ENCODE results near the gene CDC73.
"Not testable (repeated sequence)": the region's sequence is repeated elsewhere in the genome, so short reads cannot be mapped to it uniquely, and the experiment has no call there.

CDC73 gene

DNA sequence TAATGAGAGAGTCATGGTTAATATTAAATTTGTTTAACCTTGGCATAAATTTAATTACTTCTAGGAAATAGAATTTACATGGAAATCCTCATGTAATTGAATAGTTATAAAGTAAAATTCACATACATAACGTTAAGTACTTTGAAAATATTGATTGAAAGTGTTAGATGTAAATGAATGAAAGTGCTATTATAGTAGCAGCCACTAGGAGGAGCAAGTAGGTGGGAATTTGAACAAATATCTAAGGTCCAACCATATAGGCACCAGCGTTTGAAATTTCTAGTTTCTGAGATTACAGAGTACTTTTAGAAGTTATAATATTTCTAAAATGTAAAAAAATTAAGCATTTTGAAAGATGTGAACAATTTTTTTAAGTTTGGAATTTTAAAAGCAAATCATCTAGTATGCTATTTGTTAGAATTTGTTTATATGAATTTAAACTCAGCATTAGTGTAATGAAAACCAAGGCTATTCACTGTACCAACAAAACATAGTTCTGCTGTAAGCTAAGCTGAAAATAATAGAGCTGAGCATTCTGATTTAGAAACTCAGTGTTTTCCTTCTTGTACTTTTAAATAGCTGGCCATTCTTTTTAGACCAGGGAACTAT, 61.3 kb downstream of the CDC73 start:
- DNase-seq: no peak

DNA sequence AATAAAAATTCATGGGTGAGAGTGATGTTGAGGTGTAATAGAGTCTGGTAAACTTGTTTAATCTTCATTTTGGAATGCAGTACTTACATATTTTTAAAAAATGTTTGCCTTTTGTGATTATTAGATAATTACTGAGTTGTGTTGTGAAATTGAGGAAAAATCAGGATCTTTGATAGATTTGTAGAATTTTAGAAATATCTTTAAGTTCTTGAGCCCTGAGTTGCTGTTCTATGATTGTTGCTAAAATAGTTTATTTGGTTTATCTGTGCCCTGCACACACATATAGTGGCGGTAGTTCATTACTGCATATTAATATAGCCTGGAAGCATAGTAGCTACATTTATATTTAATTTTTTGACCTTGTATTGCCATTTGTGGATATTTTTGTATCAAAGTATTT, 62.9 kb downstream of the CDC73 start:
- DNase-seq: no peak

DNA sequence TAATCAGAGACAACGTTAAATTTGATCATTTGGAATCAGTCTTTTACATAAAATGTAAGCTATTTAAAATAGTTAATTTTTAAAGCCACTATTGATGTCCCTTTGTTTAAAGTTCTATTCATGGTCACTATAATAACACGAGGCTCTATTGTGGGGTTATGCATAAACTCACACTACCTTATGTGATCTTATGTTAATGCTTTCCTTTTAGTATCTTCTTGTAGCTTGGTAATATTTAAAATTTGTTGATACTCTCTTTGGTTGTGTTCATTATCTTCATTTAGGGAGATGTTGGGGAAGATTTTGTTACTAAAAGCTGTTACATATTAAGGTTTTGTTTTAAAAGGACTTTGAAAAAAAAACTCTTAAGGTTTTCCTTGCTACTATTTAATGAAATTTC, 63.4 kb downstream of the CDC73 start:
- DNase-seq: no peak

DNA sequence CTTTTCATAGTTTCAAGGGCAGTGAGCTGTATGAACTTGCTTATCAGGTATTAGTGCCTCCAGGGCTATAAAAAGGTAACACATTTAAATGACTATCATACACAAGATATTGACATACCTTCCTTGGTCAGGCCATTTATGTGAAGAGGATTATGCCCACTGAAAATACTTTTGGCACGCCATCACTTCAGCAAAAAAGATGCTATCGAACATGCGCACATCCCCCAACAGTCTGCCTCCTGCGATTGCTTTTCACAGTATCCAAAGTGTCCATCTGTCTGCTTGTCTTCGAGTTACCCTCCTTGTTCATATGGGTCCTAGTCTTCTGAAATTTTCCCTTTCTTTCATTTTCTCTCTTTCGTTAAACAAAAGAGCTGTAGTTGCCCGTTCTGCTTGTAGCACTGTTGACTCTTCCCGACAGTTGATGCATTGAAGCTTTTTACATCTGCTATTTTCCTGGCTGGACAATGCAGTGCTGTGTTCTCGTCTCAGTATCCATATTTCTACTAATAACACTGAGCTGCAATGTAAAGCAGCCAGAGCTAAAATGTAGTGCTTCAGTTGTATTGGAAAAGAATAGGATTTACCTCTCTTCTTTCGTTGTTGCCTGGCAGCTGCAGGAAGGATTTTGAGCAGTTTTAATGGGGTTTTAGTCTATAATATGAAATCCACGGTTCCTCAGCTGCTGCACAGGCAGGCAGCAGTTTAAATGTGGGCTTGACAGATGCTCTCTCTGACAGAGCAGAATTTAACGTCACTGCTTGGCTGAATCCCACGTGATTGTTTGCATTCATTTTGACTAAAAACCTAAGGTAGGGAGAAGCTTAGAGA, 64.3 kb downstream of the CDC73 start, which contains the start of gene B3GALT2:
Gene B3GALT2 (minus strand): TSS at position 713 of the 831 bp plus-strand sequence. CDS start 5,051 bp downstream, outside the sequence.
- DNase-seq: no peak

DNA sequence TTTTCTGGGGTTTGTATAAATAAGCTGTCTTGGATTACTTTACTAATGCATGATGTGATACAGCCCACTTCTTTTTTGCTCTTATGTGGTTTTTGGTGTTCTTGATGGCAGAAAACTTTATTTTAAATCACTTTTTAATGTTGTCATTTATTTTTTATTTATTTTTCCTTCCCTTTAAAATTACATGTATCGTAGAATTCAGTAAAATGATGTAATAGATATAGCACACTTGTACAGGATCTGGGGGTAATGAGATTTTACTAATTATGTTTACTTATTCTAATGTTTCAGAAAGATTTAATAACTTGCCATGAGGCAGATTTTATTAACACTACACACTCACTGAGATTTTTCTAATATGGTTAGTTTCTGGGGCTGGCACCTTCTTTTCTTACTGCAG, 65.3 kb downstream of the CDC73 start:
- DNase-seq: no peak

DNA sequence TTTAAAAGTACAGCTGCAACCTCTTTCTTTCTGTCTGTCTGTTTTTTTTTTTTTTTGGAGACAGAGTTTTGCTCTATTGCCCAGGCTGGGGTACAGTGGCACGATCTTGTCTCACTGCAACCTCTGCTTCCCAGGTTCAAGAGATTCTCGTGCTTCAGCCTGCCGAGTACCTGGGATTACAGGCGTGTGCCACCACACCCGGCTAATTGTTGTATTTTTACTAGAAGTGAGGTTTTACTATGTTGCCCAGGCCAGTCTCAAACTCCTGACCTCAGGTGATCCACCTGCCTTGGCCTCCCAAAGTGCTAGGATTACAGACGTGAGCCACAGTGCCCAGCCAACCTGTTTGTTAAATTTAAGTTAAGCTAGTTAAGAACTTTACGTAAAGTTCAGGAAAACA, 67.1 kb downstream of the CDC73 start:
- DNase-seq: not testable (repeated sequence)

DNA sequence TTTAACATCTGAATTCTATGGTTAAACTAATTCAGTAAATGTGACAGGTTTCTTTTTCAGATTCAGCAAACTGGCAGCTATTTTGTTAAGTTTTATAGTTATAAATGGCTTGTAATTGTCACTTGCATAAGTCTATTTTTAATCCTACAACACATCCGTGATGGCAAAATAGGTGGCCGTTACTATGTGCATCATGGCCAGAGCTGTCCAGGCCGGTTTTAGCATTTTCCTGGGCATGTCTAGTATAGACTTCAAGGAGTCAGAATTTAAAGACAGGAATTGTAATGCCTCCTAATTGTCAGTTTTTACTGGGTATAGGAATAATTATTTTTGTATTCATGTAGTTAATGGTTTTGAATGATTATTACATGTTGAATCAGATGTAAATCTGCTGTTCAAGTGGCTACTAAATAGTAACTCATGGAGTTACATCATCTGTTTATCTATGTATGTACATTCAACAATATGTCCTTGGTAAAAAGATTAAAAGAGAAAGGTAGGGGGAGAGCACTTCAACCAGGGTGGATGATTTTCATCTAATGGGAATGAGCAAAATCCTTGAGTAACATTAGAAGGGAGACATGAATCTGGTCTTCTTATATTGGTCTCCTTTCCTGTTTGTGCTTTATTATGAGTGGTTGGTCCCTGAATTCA, 67.7 kb downstream of the CDC73 start:
- no peak for DNase-seq

DNA sequence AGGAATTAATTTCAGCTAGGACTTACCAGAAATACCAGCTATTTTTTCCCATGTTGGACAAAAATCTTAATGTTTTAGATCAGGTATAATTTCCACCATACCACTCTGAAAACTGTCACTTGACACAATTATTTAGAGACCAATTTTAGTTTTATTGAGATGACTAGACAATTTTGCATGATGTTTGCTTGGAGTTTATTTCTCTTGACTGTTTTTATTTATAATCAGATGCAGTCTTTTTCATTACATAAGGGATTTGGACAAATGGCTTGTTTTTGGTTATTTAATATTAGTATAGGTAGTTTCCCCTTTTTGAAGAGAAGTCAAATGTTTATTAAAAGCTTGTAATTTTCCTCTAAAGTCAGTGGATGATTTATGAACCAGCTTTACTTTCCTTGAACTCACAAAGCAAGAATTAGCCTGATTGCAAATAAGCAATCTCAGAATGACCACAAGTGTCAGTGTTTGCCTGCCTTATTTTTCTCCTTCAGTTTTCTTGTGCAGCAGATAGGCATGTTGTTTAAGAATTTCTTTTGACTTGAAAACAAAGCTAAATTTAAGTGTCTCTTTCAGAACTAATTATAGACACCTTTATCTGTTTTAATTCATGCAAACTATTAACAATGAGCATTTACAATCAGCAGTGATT, 68.4 kb downstream of the CDC73 start:
- no peak for DNase-seq

DNA sequence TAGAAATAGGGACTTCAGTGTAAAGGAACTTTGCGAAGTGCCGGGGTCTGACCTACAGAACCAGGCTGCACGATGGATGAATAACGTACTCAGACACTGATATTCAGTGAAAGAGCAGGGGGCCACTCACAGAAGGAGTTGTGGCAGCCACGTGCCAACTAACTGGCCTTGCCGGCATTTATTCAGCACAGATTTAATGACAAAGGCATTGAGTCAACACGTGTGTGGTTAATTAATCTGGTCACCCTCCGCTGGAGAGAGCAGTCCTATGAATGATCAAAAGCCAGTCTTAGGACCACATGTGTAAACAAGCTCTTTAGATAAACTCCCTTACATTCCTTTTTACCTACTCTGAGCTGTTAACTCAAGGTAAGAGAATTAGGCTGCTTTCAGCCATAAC, 70.8 kb downstream of the CDC73 start:
- no peak for DNase-seq

DNA sequence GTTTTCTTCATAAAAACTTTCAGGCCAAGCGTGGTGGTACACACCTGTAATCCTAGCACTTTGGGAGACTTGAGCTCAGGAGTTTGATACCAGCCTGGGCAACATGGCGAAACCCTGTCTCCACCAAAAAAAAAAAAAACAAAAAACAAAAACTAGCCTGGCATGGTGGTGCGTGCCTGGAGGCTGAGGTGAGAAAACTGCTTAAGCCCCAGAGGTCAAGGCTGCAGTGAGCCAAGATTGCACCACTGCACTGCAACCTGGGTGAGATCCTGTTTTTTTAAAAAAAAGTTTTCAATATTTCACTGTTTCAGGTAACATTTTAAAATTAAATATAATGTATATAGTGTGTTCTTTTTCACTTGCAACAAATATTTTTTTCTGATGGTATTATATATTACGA, 78.1 kb downstream of the CDC73 start:
- no peak for DNase-seq

DNA sequence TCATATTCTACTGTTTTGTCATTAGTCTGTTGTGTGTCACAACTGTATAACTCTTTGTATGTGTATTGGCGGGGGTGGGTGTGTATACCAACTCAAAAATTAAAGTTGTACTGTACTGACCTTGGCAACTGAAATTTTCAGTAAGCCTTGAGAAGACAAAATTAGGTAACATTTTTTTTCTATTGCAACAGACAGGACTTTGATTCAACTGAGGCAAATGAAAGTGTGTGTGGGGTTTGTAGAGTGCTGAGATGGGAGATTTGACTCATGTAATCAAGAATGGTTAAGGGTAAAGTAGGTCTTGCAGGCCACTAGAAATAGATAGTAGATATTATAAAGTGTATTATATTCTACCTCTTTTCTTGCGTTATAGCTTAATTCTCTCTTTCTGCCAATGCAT, 79.2 kb downstream of the CDC73 start:
- DNase-seq: no peak

DNA sequence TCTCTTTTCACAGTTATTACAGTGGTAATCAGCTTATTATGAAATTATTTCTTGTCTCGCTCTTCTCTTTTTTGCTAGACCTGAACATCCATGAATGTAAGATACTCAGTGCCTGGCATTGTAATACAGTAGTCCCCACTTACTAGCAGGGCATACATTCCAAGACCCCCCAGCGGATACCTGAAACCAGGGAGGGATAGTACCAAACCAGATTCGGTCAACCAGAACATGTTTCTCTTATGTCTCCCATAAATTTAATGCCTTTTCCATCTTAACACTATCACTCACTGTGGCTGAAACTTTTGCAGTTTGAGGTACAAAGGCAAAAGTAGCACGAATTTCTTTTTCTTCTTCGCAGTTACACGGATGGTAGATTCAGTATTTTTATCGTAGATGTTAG, 89.2 kb downstream of the CDC73 start:
- DNase-seq: no peak

DNA sequence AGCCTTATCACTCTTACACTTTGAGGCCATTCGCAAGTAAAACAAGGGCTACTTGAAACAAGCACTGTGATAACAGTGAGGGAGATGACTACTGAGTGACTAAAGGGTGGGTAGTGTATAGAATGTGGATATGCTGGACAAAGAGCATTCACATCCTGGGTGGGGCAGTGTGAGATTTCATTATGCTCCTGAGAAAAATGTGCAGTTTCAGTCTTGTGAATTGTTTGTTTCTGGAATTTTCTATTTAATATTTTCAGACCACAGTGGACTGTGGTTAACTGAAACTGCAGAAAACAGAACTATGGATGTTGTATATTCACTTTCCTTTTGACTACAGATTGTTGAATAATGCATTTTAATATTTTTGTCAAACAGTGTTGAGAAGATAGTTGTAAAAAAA, 89.7 kb downstream of the CDC73 start:
- no peak for DNase-seq

DNA sequence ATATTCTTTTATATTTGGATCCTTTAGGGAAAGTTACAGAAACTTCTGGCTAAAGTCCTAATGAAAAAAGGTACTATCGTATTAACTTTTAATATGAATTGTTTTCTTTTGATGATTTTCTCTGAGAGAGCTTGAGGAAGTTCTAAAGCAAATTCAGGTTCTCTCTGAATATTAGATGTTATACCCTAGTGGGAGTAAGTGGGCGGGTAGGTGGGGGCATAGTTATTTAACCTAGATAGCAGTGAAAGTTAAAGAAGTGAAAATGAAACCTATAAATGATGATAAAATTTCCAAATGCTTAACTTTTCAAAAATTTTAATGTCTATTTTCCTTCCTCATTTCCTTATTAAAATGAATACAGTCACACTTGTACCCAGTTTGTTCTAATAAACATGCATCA, 90.8 kb downstream of the CDC73 start:
- no peak for DNase-seq

DNA sequence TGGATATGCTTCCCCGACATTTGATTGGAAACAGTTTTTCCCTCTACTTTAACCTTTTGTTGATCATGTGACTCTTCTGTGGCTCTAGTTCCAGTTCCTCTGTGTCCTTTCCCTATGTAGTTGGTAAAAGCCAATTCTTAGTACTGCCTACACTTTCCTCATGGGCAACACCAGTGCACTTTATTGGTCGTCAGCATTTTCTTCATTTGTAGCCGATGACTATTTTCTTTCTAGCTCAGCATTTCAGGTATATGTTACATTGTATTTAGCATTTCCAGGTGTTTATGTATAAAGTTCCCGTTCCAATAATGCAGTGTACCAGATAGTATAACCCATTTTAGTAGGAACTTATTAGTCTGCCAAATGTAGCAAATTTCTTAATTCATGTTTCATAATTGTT, 92.2 kb downstream of the CDC73 start:
- DNase-seq: no peak

DNA sequence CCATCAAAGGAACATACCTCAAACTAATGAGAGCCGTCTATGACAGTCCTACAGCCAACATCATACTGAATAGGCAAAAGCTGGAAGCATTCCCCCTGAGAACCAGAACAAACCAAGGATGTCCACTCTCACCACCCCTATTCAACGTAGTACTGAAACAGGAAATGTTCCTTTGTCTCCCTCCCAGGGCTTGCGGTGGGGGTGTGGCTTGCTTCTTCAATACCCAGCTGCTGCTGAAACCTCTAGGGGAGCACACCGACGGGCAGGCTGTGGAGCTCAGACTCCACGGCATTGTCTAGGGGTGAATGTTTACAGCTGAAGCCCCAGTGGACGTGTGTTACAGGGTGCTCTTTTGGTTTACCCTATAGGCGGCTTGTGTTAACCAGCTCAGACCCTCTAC, 95.1 kb downstream of the CDC73 start:
- DNase-seq: no peak

DNA sequence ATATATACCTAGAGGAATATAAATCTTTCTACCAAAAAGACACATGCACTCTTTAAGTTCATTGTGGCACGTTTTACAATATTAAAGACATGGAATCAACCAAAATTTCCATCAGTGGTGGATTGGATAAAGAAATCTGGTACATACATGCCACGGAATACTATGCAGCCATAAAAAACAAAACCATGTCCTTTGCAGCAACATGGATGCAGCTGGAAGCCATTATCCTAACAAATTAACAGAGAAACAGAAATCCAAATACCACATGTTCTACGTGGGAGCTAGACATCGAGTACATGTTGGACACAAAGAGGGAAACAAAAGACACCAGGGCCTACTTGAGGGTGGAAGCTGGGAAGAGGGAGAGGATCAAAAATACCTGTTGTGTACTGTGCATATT, 97.6 kb downstream of the CDC73 start:
- no peak for DNase-seq

DNA sequence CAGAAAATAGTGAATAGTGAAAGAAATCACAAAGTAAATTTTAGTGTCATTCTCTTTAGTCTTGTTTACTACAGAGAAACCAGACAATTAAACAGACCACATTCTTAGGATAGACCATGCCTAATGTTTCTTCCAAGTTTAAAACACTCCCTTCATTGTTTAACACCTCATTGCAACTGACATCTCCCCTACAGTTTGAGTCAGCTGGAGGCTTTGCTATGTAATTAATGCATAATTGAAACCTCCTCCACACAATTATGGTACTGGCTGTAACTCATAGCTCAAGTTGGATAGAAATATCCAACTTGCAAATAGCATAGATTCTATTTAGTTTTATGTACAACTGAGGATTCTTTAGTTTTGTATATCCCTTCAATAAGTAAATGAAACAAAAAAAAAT, 99.8 kb downstream of the CDC73 start:
- DNase-seq: no peak

DNA sequence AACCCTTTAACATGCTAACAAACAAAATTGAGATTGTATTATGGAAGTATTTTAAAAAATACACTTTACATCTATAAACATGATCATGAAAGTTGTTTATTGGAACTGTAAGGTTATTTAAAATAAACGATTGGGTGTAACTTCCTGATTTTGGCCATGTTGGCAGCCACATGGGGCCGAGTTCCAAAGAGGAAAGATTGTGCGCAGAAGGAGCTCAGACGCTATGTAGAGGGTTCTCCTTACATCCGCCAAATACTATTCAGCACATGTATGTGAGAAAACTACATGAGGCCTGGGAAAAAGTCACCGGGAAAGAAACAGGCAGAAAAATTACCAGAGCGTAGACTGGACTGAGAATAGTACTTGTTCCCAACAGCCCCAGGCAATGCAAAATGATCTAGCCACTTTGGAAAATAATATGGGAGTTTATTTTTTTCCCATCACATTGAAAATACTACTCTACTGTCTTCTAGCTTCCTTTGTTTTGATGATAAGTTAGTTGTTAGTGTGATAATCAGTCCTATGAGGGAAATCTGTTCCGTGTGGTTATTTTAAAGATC, 100.3 kb downstream of the CDC73 start:
- DNase-seq: no peak

DNA sequence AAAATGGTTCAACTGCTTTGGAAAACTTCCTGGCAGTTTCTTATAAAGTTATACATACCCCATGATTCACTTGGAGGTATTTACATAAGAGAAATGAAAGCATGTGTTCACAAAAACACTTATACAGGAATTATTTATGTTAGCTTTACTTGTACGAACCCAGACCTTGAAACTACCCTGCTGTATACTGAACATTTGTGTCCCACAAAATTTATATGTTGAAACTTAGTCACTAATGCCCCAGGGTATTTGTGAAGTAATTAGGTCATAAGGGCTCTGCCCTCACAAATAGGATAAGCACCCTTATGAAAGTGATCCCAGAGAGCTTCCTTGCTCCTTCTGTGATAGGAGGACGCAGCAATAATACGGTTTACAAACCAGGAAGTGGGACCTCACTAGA, 107.3 kb downstream of the CDC73 start:
- DNase-seq: no peak

DNA sequence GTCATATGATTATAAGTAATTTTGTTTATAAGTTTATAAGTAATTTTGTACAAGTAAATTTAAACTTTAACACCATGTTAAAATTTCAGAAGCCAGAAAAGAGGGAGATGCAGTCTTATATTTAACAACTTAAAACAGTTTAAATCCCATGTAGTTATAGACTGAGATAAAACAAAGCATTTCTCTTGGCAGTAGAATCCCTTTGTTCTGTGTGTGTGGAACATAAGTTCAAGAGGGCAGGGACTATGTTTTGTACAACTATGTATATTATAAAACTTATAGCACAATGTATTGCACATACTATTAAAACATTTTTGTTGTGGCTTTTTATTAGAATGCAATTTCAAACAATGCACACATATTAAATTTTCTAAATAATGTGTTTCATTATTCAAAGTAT, 109.3 kb downstream of the CDC73 start:
- not testable (repeated sequence) for DNase-seq

DNA sequence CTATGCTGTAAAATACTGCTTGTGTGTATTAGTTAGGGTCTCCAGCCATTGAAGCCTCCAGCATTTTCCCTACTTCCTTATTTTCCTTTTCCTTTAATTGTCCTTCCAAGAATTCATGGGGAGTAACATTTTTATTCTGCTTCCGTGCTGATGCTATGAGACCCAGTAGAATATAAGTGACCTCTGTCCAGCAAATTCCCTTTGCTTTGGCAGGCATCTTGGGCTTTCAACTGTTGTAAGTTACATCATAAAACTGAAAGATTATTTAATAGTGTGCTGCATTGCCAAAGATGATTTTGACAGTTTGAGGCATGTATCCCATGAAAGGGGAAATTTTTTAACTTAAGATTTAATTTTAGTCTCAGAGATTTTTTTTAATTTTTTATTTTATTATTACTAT, 112.7 kb downstream of the CDC73 start:
- no peak for DNase-seq

DNA sequence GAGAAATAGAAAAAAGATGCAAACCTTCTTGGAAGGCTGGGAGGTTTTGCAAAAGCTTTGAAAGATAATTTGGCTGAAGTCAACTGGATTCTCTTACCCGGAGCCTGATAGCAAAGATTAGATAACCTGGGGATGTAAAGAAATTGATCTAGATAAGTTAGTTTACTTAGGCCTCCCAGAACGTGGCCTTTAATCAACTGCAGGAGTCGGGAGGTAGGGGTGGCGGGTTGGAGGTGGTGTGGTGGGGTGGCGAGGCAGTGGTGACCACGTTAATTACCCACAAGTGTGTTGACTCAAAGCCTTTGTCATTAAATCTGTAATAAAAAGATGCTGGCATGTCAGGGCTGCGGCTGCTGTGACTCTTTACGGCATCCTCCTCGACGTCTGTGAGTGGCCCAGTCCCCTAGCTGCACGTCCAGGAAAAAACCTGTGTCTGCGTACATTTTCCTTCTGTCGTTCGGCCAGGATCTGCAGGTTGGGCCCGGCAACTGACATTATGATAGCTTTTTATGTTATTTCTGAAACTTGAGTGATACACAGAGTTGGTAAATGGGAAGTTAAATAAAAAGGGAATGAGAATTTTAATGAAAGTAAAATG, 115.6 kb downstream of the CDC73 start:
- DNase-seq: no peak

All from GDM1 (cell line).